Right atrium auricular region (tissue), 2 donors: Measurements from ENCODE around the gene CRYBG1. TPM values are rescaled to one million over a fixed set of nuclear protein-coding genes. Genes with fewer than 3 reads are reported as not detected.

Experiments used
- DNase-seq: peaks from one replicate; pipeline ENCODE4 v3.0.0-alpha.2; 2019; ENCODE audit warnings: low spot score
- H3K27ac ChIP-seq, 2 donors: fragments of 200-600 bp; sonication (generic); 1 replicate in 1 of 2; 2 replicates in 1 of 2; pipeline ENCODE4 v1.5.1; 2016 to 2019
- H3K27me3 ChIP-seq, 2 donors: fragments of 200-600 bp; sonication (generic); one replicate each; pipeline versions ENCODE4 v1.5.1 to v1.6.0; 2017 to 2019
- H3K36me3 ChIP-seq: fragments of 200-600 bp; sonication (generic); one replicate; pipeline ENCODE4 v1.5.1; 2016
- H3K4me1 ChIP-seq, 2 donors: fragments of 200-600 bp; sonication (generic); one replicate each; pipeline versions ENCODE4 v1.5.1 to v1.6.0; 2017 to 2019
- H3K4me3 ChIP-seq, 2 donors: fragments of 200-600 bp; sonication (generic); 1 replicate in 1 of 2; 2 replicates in 1 of 2; pipeline ENCODE4 v1.5.1; 2017 to 2019; ENCODE audit warnings: mild to moderate bottlenecking in 1 of 2, moderate library complexity in 1 of 2
- H3K9me3 ChIP-seq, 2 donors: fragments of 200-600 bp; sonication (generic); one replicate each; pipeline ENCODE4 v1.5.1; 2019
- total RNA-seq, 2 donors: library from RNA; depleted of rRNA; stranded (reverse); fragments of >200 nt; gene quantifications; one replicate each; pipeline ENCODE4 v1.1.0, GENCODE V29; 2016
- TF ChIP-seq, protein P1 (sequence below), 2 donors: fragments of 200-600 bp; sonication (generic); IDR thresholded peaks; one replicate each; pipeline ENCODE4 v1.5.1; 2019; ENCODE audit warnings: antibody characterized with exemption in 2 of 2

CRYBG1 gene
- total RNA-seq, 2 donors from 2014 or later: 1.6 to 1.9 TPM

GRCh38 chr6:106527117-106527516 is 166.6 kb downstream of the CRYBG1 start:
- Histone ChIP-seq H3K27me3 (no peaks in the 10 kb centered on the region), H3K4me1 (no peaks in the 10 kb centered on the region), H3K27ac (no peak overlapping the region), H3K4me3 (no peak overlapping the region), H3K9me3 (no peaks in the 10 kb centered on the region), H3K36me3 (no peaks in the 10 kb centered on the region)
- TF ChIP-seq, protein P1, sequence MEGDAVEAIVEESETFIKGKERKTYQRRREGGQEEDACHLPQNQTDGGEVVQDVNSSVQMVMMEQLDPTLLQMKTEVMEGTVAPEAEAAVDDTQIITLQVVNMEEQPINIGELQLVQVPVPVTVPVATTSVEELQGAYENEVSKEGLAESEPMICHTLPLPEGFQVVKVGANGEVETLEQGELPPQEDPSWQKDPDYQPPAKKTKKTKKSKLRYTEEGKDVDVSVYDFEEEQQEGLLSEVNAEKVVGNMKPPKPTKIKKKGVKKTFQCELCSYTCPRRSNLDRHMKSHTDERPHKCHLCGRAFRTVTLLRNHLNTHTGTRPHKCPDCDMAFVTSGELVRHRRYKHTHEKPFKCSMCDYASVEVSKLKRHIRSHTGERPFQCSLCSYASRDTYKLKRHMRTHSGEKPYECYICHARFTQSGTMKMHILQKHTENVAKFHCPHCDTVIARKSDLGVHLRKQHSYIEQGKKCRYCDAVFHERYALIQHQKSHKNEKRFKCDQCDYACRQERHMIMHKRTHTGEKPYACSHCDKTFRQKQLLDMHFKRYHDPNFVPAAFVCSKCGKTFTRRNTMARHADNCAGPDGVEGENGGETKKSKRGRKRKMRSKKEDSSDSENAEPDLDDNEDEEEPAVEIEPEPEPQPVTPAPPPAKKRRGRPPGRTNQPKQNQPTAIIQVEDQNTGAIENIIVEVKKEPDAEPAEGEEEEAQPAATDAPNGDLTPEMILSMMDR (IDR thresholded peaks at IDR 0.05): no peak
- no peak for DNase-seq

GRCh38 chr6:106527979-106528378 is 167.5 kb downstream of the CRYBG1 start:
- H3K4me3 ChIP-seq: no peak overlapping the region
- no peak overlapping the region for H3K27ac ChIP-seq
- H3K4me1 ChIP-seq: no peaks in the 10 kb centered on the region
- H3K36me3 ChIP-seq: no peaks in the 10 kb centered on the region
- H3K27me3 ChIP-seq: no peaks in the 10 kb centered on the region
- no peaks in the 10 kb centered on the region for H3K9me3 ChIP-seq
- no peak for DNase-seq
- TF ChIP-seq, protein P1 (IDR thresholded peaks at IDR 0.05): no peak

- TF ChIP-seq, protein P1 (IDR thresholded peaks at IDR 0.05): no peak
- DNase-seq: no peak
- Histone ChIP-seq H3K27me3 (no peaks in the 10 kb centered on the region), H3K4me1 (no peaks in the 10 kb centered on the region), H3K36me3 (no peaks in the 10 kb centered on the region), H3K4me3 (no peak overlapping the region), H3K9me3 (no peaks in the 10 kb centered on the region), H3K27ac (no peak overlapping the region)
These were observed 168.0 kb downstream of the CRYBG1 start for GRCh38 chr6:106528521-106528920.

DNA sequence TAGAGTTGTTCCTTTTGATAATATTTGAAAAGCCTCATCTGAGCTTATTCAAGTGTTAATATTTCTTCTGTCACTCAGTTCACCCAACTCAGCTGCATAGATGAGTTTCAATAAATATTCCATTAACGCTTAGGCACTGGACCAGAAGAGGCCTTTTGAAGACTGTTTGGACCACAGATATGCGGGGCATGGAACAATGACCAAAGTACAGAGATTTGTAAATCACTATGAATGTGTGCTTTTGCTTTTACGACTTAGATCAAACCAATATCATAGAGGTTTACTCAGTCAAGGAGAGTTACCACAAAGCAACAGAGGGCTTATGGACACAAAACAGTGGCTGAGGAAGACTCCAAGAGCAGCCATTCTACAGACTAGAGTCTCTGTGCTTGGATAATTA is 168.9 kb downstream of the CRYBG1 start:
- Histone ChIP-seq H3K4me1 (no peaks in the 10 kb centered on the region), H3K36me3 (no peaks in the 10 kb centered on the region), H3K27me3 (no peaks in the 10 kb centered on the region), H3K27ac (no peak overlapping the region), H3K9me3 (no peaks in the 10 kb centered on the region), H3K4me3 (no peak overlapping the region)
- DNase-seq: no peak
- TF ChIP-seq, protein P1 (IDR thresholded peaks at IDR 0.05): no peak

GRCh38 chr6:106530026-106530425 is 169.5 kb downstream of the CRYBG1 start:
- no peak for DNase-seq
- Histone ChIP-seq H3K27ac (no peak overlapping the region), H3K4me1 (no peaks in the 10 kb centered on the region), H3K36me3 (no peaks in the 10 kb centered on the region), H3K4me3 (no peak overlapping the region), H3K9me3 (no peaks in the 10 kb centered on the region), H3K27me3 (no peaks in the 10 kb centered on the region)
- TF ChIP-seq, protein P1 (IDR thresholded peaks at IDR 0.05): no peak

DNA sequence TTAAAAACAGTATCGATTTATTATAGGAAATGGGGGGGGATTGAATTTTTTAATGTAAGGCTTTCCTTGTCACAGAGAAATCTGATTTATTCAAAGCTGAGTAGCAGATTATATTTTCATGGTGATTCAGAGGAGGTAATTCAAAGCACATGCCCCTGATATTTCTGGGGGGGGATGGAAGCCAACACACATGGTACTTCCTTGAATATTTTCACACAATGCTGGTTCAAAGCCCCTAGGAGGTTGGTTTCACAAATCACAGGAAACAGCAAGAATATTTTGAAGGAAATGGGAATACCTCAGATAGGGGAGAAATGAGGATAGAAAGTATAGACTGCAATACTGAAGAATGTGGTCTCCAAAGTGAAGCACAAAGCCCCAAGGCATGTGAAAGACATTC is 170.0 kb downstream of the CRYBG1 start:
- TF ChIP-seq, protein P1 (IDR thresholded peaks at IDR 0.05): no peak
- no peak overlapping the region for H3K4me3 ChIP-seq
- no peak for DNase-seq
- H3K4me1 ChIP-seq: no peaks in the 10 kb centered on the region
- H3K9me3 ChIP-seq: no peaks in the 10 kb centered on the region
- H3K36me3 ChIP-seq: no peaks in the 10 kb centered on the region
- no peak overlapping the region for H3K27ac ChIP-seq
- H3K27me3 ChIP-seq: no peaks in the 10 kb centered on the region
